ENCODE measurements around the gene NUMBL. TPM values are rescaled to one million over a fixed set of nuclear protein-coding genes. Genes with fewer than 3 reads are reported as not detected.

The NUMBL gene
- total and polyA plus RNA-seq, 4 donors = 13.2 to 41.2 (median 17.1) TPM

GRCh38 chr19:40686882-40687524 is 3.4 kb downstream of the NUMBL start:
- Histone ChIP-seq H3K9ac (ENCODE audit: insufficient read depth in 1 of 2, low read length in 2 of 2) (no peak overlapping the region), H3K4me1 (ENCODE audit: control insufficient read depth in 5 of 5, insufficient read depth in 5 of 5, low read length in 5 of 5) (peaks cover 0 to 36% (median 14%) of the 10 kb centered on the region in 5 donors), H3K9me3 (ENCODE audit: control insufficient read depth in 4 of 4, insufficient read depth in 3 of 4, low read length in 3 of 4) (no peaks in the 10 kb centered on the region), H3K36me3 (ENCODE audit: control insufficient read depth in 4 of 4, insufficient read depth in 4 of 4, low read length in 4 of 4) (peaks cover 0 to 30% (median 23%) of the 10 kb centered on the region in 4 donors), H3K27ac (ENCODE audit: low read depth in 1 of 2, low read length in 1 of 2) (peak overlapping the region in 1 of 2 donors; percentile 58), H3K27me3 (ENCODE audit: control insufficient read depth in 3 of 3, insufficient read depth in 3 of 3, low read length in 2 of 3) (no peaks in the 10 kb centered on the region), H3K4me3 (no peak overlapping the region)
- DNase-seq (no peak), ATAC-seq (ENCODE audit: insufficient read depth, low FRiP score) (no peak)
- no peak for TF ChIP-seq CTCF (IDR thresholded peaks at IDR 0.05; ENCODE audit: control extremely low read depth, extremely low read depth)
- 91 to 93% methylated on average over 14 of the region's 14 CpGs for WGBS, 2 donors

GRCh38 chr19:40685563-40685962 is 4.9 kb downstream of the NUMBL start:
- H3K27ac ChIP-seq (ENCODE audit: low read depth in 1 of 2, low read length in 1 of 2) = no peak overlapping the region
- no peak for ATAC-seq (ENCODE audit: insufficient read depth, low FRiP score)
- DNase-seq = no peak
- H3K36me3 ChIP-seq (ENCODE audit: control insufficient read depth in 4 of 4, insufficient read depth in 4 of 4, low read length in 4 of 4) = peaks cover 0 to 33% (median 27%) of the 10 kb centered on the region in 4 donors
- H3K4me3 ChIP-seq = no peak overlapping the region
- no peak for TF ChIP-seq CTCF (IDR thresholded peaks at IDR 0.05; ENCODE audit: control extremely low read depth, extremely low read depth)
- H3K9ac ChIP-seq (ENCODE audit: insufficient read depth in 1 of 2, low read length in 2 of 2) = no peak overlapping the region
- H3K4me1 ChIP-seq (ENCODE audit: control insufficient read depth in 5 of 5, insufficient read depth in 5 of 5, low read length in 5 of 5) = peaks cover 0 to 31% (median 11%) of the 10 kb centered on the region in 5 donors
- H3K27me3 ChIP-seq (ENCODE audit: control insufficient read depth in 3 of 3, insufficient read depth in 3 of 3, low read length in 2 of 3) = no peaks in the 10 kb centered on the region
- 78 to 89% methylated on average over 6 of the region's 6 CpGs for WGBS, 2 donors
- no peaks in the 10 kb centered on the region for H3K9me3 ChIP-seq (ENCODE audit: control insufficient read depth in 4 of 4, insufficient read depth in 3 of 4, low read length in 3 of 4)

- ATAC-seq (ENCODE audit: insufficient read depth, low FRiP score) = no peak
- no peak for TF ChIP-seq CTCF (IDR thresholded peaks at IDR 0.05; ENCODE audit: control extremely low read depth, extremely low read depth)
- DNase-seq = no peak
- Histone ChIP-seq H3K36me3 (ENCODE audit: control insufficient read depth in 4 of 4, insufficient read depth in 4 of 4, low read length in 4 of 4) (peaks cover 0 to 33% (median 27%) of the 10 kb centered on the region in 4 donors), H3K27ac (ENCODE audit: low read depth in 1 of 2, low read length in 1 of 2) (no peak overlapping the region), H3K27me3 (ENCODE audit: control insufficient read depth in 3 of 3, insufficient read depth in 3 of 3, low read length in 2 of 3) (no peaks in the 10 kb centered on the region), H3K9ac (ENCODE audit: insufficient read depth in 1 of 2, low read length in 2 of 2) (no peak overlapping the region), H3K4me1 (ENCODE audit: control insufficient read depth in 5 of 5, insufficient read depth in 5 of 5, low read length in 5 of 5) (peaks cover 0 to 31% (median 11%) of the 10 kb centered on the region in 5 donors), H3K4me3 (no peak overlapping the region), H3K9me3 (ENCODE audit: control insufficient read depth in 4 of 4, insufficient read depth in 3 of 4, low read length in 3 of 4) (no peaks in the 10 kb centered on the region)
- 88 to 95% methylated on average over 3 of the region's 3 CpGs for WGBS, 2 donors
Measured at GRCh38 chr19:40685016-40685526, 5.4 kb downstream of the NUMBL start.
